SKM-1 (cell line): ENCODE data around the gene VPS35L.

Experiments used
- DNase-seq: peaks from one replicate; lab custom pipeline; 2025; ENCODE audit not compliant: unreplicated experiment; lab: John Stamatoyannopoulos, UW

Gene VPS35L

DNA sequence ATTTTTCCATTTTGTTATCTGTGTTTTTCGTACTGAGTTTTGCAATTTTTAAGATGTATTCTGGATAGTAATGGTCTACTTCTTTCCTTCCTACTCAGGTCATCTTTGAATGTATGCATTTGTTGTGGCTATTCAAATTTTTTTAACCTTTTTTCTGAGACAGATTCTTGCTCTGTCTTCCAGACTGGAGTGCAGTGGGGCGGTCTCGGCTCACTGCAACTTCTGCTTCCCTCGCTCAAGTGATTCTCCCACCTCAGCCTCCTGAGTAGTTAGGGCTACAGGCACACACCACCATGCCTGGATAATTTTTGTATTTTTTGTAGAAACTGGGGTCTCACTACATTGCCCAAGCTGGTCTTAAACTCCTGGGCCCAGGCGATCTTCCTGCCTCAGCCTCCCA, 33.6 kb downstream of the VPS35L start:
- no peak for DNase-seq

DNA sequence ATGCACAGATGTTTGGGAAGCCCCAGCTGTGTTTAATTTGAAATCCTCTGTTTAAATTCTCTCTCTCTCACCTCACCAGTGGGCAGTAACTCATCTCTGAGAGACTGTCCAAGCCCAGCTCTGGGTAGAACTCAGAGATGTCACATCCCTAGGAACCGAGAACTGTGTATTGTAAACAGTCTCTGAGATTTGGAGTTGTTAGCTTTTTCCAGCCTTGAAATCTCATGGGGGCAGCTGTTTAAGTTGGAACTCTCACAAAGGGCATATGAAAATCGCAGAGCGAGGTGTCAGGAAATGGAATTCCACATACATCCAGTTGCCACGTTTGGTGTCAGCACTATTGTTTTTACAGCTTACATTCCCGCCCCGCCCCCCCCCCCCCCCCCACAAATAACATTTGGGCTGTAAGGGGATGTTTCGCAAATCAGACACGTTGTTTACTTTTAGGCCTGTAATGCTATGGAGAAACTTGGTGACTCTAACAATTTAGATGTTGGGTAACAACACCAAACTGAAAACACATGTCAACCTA, 34.3 kb downstream of the VPS35L start:
- no peak for DNase-seq

DNA sequence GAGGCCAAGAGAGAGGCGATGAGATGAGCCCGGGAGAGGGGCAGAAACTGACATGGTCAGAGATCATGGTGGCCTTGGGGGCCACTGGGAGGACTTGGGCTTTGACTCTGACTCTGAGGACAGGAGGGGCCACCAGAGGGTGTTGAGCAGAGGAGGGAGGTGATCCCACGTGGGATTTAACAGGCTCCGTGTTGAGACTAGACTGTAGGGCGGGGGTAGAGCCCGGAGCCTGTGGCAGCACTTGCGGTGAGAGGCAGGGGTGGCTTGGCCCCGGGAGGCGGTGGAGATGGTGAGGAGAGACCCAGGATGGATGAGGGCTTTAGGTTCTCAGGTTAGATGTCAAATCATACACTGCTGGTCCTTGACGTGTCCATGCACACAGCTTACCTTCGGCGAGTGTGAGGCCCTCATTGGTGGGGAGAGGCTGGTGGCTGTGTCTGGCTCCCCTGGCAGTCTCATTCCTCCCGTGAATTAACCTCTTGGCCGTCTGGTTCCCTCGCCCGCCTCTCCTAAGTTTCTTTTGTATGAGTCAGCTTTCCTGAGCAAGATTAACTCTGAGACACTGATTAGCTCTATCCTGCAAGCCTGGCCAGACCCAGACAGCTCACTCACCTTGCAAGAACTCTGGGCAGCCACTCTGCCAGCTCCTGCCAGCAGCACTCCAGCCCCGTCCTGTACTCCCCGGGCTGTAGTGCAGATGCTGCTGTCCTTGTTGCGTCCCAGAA, 39.7 kb downstream of the VPS35L start:
- DNase-seq: no peak

DNA sequence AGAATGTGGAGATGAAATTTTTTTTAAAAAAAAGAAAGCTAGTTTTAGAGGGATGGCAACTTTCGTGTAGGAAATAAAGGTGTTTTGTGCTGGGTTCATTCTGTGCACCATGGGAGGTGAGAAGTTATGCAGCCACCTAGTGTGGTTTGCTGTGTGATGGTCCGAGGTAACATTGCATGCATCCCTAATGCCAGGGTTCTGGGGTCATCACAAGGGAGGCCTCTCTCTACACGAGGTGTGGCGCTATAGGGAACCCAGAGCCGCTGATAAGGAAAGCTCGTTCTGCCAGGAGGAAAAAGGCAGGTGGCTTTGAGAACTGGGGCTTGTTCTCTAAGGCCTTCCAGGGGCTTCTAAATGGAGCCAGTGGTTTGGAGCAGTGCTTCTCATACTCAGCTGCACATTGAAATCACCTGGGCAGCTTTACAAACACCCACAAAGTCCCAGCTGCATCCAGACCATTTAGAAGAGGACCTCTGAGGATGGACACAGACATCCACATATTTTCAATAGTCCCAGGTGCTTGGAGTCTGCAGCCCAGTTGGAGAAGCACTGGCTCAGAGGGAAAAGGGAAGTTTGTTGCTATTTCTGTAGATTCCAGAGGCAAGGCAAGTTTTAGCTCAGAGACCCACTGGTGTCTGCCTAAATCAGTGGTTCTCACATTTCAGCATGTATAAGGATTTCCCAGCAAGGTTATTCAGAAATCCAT, 43.5 kb downstream of the VPS35L start:
- DNase-seq: no peak

DNA sequence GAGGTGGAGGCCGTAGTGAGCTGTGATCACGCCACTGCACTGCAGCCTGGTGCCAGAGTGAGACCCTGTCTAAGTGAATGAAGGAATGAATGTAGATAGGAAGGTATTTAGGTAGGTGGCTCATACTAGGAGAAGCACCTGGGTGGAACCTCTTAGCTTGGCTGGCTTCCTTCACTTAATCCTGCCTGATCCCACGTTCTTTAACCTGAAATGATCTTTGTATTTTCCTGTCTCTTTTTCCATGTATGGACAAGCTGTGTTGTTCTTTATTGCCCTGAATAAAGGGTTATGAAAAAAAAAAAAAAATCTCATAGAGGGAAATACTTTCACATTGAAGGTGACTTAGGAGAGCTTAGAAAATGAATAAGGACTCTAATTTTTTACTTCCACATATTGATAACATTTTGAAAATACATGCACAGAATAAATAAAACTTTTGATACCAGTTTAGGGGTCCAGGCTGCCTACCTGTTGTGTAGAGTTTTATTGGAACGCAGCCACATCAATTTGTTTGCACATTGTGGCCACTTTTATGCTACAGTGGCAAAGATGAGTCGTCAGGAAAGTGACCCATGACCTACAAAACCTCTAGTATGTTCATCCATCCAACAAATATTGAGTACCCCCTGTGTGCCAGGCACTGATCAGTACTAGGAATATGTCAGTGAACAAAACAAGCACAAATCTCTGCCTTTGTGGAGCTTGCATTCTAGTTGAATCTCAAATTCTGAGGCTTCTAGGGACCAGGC, 44.6 kb downstream of the VPS35L start:
- no peak for DNase-seq

DNA sequence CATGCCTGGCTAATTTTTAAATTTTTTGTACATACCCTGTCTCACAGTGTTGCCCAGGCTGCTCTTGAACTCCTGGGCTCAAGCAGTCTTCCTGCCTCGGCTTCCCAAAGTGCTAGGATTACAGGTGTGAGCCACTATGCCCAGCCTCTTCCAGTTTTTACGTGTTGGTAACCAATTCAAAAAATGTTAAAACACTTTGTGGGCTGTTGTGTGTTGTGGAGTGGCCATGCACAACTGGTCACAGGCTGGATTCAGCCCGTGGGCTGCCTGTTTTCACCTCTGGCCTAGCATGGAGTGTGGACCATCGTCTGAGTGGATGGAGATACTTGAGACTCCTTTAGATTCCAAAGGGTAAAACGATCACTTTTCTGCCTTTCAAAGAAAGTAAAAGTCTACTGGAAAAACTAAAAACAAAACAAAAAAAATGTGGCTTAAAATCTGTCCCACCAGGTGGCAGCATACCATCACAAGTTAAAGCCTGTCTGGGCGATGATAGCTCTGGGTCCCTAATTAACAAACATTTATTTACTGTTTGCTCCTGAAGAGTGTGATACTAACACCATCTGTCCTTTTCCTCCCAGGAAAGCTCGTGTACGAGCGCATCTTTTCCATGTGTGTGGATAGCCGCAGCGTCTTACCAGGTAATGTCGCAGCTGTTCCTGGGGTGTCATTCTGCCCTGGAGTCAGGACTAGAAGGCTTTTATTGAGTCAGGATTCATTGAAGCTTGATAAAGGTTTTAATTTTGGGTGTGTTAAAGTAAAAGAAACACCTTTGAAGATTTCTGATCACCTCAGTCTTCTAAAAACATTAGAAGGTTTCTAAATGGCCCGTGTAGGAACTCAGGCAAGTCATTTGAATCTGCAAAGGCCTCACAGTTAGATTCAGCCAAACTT, 45.8 kb downstream of the VPS35L start:
- peak; percentile 6 for DNase-seq

DNA sequence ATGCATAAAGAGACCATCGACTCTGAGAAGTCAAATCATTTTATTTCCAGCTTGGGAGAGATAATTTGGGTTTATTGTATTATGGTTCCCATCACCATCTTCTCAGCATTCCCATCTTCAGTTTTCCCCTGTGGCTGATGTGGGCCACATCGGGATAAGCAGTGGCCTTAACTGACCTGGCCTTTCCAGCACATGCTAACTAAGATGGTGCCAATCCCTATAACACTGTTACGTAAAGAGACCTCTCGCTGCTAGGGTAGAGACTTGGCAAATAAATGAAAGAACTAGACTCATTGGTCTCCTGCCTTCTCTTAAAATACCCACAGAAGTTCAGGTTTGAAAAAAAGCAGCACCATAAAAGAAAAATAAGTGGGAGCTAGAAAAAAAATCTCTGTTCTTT, 49.4 kb downstream of the VPS35L start:
- DNase-seq: no peak

DNA sequence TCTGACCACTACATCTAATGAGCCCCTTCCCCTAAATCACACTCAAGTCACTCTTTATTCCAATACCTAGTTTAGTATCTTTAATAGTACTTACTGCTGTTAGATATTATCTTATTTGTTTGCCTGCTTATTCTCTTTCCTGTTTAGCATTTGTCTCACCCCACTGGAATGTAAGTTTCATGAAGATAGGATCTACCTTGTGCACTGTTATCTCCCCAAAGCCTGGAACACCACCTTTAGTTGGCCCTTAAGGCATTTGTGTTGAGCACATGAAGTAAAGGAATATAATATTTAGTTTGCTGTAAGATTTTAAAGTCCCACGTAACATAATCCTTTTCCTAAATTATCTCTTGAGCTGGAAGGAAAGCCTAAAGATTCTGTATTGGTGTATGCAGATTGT, 50.2 kb downstream of the VPS35L start:
- no peak for DNase-seq

DNA sequence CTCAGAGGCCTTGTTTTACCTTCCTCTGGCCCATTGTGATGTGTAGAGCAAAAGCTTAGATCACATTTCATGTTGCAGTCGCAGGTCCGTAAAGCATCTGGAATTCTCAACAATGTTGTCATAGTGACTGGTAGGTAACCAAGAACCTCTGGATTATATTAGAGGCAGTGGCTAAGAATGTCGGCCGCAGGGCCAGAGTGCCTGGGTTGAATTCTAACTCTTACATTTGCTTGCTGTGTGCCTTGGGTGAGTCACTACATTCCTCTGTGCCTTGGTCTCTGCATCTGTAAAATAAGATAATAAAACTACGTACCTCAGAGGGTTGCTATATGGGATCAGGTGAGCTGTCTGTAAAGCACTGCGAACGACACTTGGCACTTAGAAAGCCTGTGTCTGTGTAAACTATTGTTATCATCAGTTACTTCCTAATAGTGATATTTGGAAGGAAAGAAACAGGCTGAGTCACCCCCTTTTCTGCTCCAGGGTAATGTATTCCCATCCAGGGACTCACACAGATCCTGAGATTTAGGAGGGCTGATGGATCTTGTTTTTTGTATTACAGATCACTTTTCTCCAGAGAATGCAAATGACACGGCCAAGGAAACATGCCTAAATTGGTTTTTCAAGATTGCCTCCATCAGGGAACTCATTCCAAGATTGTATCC, 52.2 kb downstream of the VPS35L start:
- DNase-seq: no peak

DNA sequence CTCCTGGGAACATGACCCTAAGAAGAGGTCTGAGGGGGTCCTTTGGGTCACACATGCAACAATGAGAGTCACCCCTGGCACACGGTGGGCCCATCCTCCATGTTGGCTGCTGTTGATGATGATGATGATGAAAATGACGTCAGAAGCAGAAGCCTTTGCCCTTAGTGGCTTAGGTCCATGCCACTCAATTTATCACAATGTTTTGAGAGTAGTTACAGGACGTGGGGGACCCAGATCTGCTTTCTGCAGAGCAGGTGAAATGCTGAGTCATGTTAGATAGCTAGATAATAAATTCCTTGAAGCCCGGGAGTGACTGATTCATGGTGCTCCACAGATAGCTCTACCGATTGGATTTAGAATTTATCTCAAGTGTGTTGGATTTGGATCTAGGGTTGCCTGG, 53.9 kb downstream of the VPS35L start:
- DNase-seq: no peak

DNA sequence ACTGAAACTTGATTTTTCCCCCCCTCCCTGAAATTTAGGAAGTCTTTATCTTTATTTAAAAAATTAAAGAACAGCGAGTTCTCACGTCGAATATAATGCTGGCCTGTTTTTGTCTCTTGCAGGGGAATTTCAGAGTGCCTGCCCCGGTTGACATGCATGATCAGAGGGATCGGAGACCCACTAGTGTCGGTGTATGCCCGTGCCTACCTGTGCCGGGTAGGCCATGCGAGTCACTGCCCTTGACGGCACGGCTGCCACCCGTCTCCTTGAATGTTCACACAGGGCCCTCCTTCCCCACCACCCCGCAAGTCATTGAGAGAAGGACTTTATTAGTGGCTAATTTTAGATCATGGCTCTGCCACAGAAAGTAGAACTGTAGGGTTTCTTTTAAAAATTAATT, 54.7 kb downstream of the VPS35L start:
- no peak for DNase-seq

DNA sequence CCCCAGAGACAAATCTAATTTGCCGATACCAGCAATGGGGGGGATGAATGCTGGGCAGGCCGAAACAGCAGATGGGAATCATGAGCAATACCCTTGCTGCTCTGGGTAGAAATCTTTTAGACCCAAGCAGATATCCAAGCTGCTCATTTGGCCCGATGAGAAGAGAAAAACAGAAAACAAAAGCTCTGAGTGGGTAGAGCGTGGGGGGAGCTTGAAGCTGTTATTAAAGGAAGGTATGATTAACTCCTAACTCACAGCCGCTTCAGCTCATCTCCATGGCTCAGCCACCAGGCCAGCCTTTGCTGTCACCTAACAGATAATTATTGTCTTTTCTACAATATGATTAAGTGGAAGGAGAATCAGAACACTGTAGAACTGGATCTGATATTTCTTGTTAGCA, 58.3 kb downstream of the VPS35L start:
- DNase-seq: no peak

DNA sequence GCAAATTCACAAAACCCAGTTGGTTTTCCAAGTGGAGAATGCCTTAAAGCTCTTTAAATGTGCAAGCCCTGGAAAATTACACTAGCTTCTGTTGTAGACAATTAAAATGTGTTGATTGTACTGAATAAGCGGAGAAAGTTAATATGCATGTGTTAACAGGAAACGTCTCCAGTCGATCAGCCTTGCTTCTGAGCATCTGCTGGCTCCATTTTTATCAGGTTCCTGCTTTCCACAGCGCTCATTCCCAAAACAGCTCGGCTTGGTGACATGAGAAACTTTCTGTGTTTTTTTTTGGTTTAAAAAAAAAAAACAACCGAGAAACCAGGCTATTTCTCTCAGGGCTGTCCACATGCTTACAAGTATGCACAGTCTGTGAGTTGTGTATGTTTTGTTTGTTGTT, 60.7 kb downstream of the VPS35L start:
- DNase-seq: no peak

DNA sequence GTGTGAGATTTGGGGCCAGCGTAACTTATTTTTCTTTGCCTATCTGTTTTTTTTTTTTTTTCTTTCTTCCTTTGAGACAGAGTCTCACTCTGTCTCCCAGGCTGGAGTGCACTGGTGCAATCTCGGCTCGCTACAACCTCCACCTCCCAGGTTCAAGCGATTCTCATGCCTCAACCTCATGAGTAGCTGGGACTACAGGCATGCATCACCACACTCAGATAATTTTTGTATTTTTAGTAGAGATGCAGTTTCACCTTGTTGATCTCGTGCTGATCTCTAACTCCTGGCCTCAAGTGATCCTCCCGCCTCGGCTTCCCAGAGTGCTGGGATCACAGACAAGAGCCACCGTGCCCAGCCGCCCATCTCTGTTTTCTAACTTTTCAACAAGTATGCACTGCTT, 63.4 kb downstream of the VPS35L start:
- DNase-seq: no peak

DNA sequence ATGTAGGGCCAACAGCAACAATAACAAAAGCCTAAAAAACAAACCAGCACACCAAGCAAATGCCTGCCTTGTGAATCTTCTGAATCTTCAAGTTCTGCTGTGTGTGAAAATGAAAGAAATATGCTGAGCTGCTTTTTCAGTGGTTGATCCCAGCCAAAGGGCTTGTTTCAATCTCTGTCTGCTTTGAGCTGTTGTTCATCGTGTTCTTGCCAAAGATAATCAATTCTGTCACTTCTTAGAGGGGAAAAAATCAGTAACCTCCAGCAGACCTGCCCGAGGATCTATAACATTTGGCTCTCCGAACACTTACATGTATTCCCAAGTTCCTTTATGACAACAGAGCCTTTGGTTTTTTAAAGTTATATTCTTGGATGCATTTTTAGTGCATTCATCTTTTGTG, 65.9 kb downstream of the VPS35L start:
- no peak for DNase-seq

DNA sequence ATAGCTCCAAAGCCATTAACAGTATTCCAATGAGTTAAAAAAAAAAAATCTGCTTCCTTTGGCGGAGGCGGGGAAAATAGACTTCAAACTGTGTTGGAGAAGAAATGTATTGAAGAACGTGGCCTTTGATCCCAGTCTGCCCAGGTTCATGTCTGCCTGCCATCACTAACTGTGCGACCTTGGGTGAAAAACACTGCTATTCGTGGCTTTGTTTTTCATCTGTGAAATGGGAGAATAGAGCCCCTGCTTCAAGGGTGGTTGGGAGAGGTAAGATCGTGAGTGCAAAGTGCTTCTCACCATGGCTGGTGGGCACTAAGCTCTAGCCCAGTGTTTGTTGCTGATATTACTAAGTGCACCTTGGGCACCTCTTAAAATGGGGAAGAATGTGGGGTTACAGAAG, 69.5 kb downstream of the VPS35L start:
- no peak for DNase-seq

DNA sequence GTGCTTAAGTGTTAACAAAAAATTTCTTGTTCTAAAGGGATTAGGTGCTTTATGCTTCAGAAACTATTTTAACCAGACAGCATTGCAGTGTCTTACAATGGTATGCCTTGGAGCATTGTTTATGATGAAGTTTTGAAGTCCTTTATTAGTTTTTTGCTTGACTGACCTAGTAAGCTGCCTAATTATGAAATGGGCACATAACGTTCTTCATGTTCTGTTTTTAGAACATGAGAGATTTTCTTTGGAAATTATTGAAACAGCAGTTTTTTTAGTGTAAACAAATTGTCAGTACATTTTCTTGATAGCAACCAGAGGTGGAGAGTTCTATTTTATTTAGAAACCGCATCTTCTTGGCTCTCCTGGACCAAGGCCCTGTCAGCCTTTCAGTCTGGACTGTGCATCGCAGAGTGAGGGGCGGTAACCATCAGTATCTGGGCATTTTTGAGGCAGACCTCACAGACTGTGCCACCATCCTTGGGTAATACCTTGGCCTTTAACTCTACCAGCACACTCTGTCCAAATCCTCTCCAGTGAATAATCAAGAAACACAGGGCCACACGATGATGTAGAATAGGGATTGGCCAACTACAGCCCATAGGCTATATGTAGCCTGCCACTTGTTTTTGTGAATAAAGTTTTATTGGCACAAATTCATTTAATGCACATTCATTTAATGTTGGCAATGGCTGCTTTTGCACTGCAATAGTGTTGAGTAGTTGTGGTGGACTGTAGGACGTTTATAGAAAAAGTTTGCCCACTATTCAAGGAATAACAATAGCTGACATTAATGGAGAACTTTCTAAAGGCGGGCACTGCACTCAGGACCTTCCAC, 81.1 kb downstream of the VPS35L start:
- DNase-seq: no peak

DNA sequence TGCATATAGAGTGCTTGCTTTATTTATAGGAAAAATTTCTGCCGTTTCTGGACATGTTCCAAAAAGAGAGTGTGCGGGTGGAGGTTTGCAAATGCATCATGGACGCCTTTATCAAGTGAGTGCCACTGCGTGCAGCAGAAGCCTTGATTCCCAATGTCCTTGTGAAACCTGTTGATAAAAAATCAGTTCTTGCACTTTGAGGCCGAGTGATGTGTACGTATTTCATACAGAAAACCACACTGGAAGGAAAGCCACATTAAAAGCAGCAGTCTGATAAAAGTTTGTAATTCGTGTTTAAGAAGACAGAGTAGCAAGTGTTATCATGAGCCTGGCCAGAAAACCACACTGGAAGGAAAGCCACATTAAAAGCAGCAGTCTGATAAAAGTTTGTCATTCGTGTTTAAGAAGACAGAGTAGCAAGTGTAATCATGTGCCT, 84.5 kb downstream of the VPS35L start:
- DNase-seq: no peak

DNA sequence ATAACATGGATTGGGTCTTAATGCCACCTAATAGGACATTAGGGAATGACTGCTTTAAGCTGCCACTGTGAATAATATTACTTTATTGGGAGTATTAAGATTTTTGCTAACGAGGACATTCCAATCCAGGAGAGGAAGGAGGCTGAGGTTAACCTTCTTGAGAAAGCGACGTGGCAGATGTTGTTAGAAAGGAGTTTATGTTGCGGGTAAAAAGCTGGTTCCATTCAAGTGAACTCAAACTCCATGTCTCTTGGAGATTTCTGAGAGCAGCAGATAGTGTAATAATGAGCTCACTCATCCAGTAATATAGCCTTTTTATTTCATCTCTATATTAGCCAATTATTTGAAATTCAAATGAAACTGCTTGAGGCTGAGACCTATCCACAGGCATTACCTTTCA, 87.0 kb downstream of the VPS35L start:
- DNase-seq: no peak
